ENCODE data around the gene EPS15. TPM values are rescaled to one million over a fixed set of nuclear protein-coding genes. Genes with fewer than 3 reads are reported as not detected.

EPS15 gene
- total RNA-seq, 1 donor = 82.2 TPM

DNA sequence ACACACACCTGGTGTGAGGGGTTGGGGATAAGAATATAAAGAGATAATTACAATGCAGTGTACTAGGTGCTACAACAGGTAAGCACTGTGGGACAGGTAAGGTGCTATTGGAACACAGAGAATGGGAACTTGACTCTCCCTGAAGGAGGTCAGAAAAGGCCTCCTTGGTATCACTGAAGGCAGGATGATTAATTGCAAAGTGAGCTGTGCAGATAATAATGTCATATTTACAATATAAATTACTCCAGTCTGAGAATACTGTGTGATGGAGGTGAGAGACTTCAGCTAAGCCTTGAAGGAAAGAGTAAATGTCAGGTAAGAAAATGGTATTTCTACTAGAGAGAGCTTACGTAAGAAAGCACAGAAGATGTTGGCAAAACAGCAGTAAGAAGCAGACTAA, 91.6 kb downstream of the EPS15 start:
- Histone ChIP-seq H3K27me3 (ENCODE audit: insufficient read depth, low read length) (no peaks in the 10 kb centered on the region), H3K36me3 (ENCODE audit: insufficient read depth, low read length) (no peaks in the 10 kb centered on the region), H3K4me3 (ENCODE audit: insufficient read depth, low read length) (no peak overlapping the region), H4K20me1 (ENCODE audit: insufficient read depth, low read length) (no peaks in the 10 kb centered on the region), H2AFZ (ENCODE audit: low read length) (no peak overlapping the region), H3K4me1 (ENCODE audit: insufficient read depth, low read length) (peaks cover 7% of the 10 kb centered on the region), H3K9me3 (ENCODE audit: low read depth, low read length) (no peaks in the 10 kb centered on the region), H3K27ac (ENCODE audit: low read depth, low read length) (no peak overlapping the region), H3K4me2 (ENCODE audit: insufficient read depth, low read length) (no peak overlapping the region), H3K79me2 (ENCODE audit: insufficient read depth, low read length) (no peaks in the 10 kb centered on the region)
- TF ChIP-seq, protein P1, sequence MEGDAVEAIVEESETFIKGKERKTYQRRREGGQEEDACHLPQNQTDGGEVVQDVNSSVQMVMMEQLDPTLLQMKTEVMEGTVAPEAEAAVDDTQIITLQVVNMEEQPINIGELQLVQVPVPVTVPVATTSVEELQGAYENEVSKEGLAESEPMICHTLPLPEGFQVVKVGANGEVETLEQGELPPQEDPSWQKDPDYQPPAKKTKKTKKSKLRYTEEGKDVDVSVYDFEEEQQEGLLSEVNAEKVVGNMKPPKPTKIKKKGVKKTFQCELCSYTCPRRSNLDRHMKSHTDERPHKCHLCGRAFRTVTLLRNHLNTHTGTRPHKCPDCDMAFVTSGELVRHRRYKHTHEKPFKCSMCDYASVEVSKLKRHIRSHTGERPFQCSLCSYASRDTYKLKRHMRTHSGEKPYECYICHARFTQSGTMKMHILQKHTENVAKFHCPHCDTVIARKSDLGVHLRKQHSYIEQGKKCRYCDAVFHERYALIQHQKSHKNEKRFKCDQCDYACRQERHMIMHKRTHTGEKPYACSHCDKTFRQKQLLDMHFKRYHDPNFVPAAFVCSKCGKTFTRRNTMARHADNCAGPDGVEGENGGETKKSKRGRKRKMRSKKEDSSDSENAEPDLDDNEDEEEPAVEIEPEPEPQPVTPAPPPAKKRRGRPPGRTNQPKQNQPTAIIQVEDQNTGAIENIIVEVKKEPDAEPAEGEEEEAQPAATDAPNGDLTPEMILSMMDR (IDR thresholded peaks at IDR 0.05; ENCODE audit: extremely low read depth, low read depth, low read length) = no peak
- DNase-seq (ENCODE audit: insufficient read length, low spot score, missing footprints) = no peak

- no peaks in the 10 kb centered on the region for H3K9me3 ChIP-seq (ENCODE audit: low read depth, low read length)
- H3K79me2 ChIP-seq (ENCODE audit: insufficient read depth, low read length) = no peaks in the 10 kb centered on the region
- H3K4me2 ChIP-seq (ENCODE audit: insufficient read depth, low read length) = no peak overlapping the region
- H2AFZ ChIP-seq (ENCODE audit: low read length) = no peak overlapping the region
- H3K4me1 ChIP-seq (ENCODE audit: insufficient read depth, low read length) = peaks cover 7% of the 10 kb centered on the region
- DNase-seq (ENCODE audit: insufficient read length, low spot score, missing footprints) = no peak
- H3K36me3 ChIP-seq (ENCODE audit: insufficient read depth, low read length) = no peaks in the 10 kb centered on the region
- TF ChIP-seq, protein P1 (IDR thresholded peaks at IDR 0.05; ENCODE audit: extremely low read depth, low read depth, low read length) = no peak
- no peak overlapping the region for H3K27ac ChIP-seq (ENCODE audit: low read depth, low read length)
- H3K4me3 ChIP-seq (ENCODE audit: insufficient read depth, low read length) = no peak overlapping the region
- no peaks in the 10 kb centered on the region for H3K27me3 ChIP-seq (ENCODE audit: insufficient read depth, low read length)
- no peaks in the 10 kb centered on the region for H4K20me1 ChIP-seq (ENCODE audit: insufficient read depth, low read length)
These were observed 93.1 kb downstream of the EPS15 start for GRCh38 chr1:51425955-51426354.

DNA sequence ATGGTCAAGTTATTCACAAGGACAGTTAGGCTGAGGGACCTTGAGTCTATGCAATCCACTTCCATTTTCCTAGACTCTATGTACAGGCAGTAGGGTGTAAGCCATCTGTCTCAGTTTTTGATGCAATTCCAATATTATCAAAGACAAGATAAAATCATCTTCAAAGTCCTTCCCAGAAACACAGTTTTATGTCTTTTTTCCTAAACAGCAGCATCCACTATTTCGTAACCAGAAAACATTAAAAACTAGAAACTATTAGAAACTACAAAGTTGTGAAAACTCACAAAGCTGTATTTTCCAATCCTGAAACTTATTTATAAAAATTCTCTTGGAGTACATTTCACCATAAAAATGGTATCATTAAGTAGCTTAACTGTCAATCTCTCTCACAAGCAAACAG, 93.8 kb downstream of the EPS15 start:
- H3K4me2 ChIP-seq (ENCODE audit: insufficient read depth, low read length) = no peak overlapping the region
- no peak overlapping the region for H3K27ac ChIP-seq (ENCODE audit: low read depth, low read length)
- H3K27me3 ChIP-seq (ENCODE audit: insufficient read depth, low read length) = no peaks in the 10 kb centered on the region
- H3K4me3 ChIP-seq (ENCODE audit: insufficient read depth, low read length) = no peak overlapping the region
- no peaks in the 10 kb centered on the region for H4K20me1 ChIP-seq (ENCODE audit: insufficient read depth, low read length)
- H3K9me3 ChIP-seq (ENCODE audit: low read depth, low read length) = no peaks in the 10 kb centered on the region
- TF ChIP-seq, protein P1 (IDR thresholded peaks at IDR 0.05; ENCODE audit: extremely low read depth, low read depth, low read length) = no peak
- no peak for DNase-seq (ENCODE audit: insufficient read length, low spot score, missing footprints)
- peaks cover 3% of the 10 kb centered on the region for H3K36me3 ChIP-seq (ENCODE audit: insufficient read depth, low read length)
- H3K4me1 ChIP-seq (ENCODE audit: insufficient read depth, low read length) = peaks cover 7% of the 10 kb centered on the region
- no peaks in the 10 kb centered on the region for H3K79me2 ChIP-seq (ENCODE audit: insufficient read depth, low read length)
- H2AFZ ChIP-seq (ENCODE audit: low read length) = no peak overlapping the region

DNA sequence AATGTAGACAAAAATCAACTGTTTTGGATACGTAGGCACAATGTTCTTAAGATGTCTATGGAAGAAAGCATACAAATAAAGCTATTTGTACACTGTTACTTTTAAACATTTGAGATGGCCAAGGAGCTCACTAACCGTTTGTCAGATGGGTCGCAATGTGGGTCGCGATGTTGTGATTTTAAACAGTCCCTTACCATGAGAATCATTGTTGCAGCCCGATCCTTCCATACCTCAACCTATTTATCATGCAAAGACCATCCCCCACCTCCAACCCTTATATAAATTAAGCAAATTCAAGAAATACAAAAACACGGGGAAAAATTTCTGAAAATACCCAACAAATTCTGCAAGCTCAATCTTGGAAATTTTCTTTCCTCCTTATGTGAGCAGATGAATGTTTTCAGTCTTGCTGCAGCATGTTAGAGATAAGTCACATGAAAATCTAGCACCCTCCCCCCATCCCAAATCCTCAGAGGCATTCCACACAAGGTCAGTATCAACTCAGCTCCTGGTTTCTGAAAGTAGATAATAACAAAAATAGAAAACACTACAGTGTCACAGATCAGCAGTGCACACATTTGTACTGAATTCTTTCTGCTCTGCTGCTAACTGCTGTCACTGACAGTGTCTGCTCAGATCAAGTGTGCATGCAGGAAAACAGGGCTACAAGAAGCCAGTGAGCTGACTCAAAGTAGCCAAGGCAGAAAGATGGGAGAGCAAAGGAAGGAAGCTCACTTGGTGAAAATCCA, 95.8 kb downstream of the EPS15 start:
- Histone ChIP-seq H3K9me3 (ENCODE audit: low read depth, low read length) (no peaks in the 10 kb centered on the region), H3K4me3 (ENCODE audit: insufficient read depth, low read length) (no peak overlapping the region), H3K4me2 (ENCODE audit: insufficient read depth, low read length) (no peak overlapping the region), H4K20me1 (ENCODE audit: insufficient read depth, low read length) (no peaks in the 10 kb centered on the region), H3K27ac (ENCODE audit: low read depth, low read length) (no peak overlapping the region), H3K79me2 (ENCODE audit: insufficient read depth, low read length) (no peaks in the 10 kb centered on the region), H2AFZ (ENCODE audit: low read length) (no peak overlapping the region), H3K36me3 (ENCODE audit: insufficient read depth, low read length) (peaks cover 3% of the 10 kb centered on the region), H3K4me1 (ENCODE audit: insufficient read depth, low read length) (peaks cover 7% of the 10 kb centered on the region), H3K27me3 (ENCODE audit: insufficient read depth, low read length) (no peaks in the 10 kb centered on the region)
- TF ChIP-seq, protein P1 (IDR thresholded peaks at IDR 0.05; ENCODE audit: extremely low read depth, low read depth, low read length) = no peak
- DNase-seq (ENCODE audit: insufficient read length, low spot score, missing footprints) = no peak
